Mucosa of rectum (tissue), 2 donors: ENCODE measurements around the gene SEMA4D.

Experiments used
- H3K27ac ChIP-seq, 2 donors: one replicate each; pipeline ENCODE4 v1.7.0; 2013; ENCODE audit warnings: inconsistent platforms in 2 of 2, low read depth in 2 of 2, low read length in 2 of 2
- H3K27me3 ChIP-seq, 2 donors: one replicate each; pipeline ENCODE4 v1.7.0; 2013; ENCODE audit warnings: low read length in 2 of 2; ENCODE audit not compliant: control insufficient read depth in 2 of 2, insufficient read depth in 2 of 2
- H3K36me3 ChIP-seq, 2 donors: one replicate each; pipeline ENCODE4 v1.7.0; 2013; ENCODE audit warnings: low read length in 2 of 2; ENCODE audit not compliant: control insufficient read depth in 2 of 2, insufficient read depth in 2 of 2
- H3K4me1 ChIP-seq, 2 donors: one replicate each; pipeline ENCODE4 v1.7.0; 2013; ENCODE audit warnings: low read length in 2 of 2, mild to moderate bottlenecking in 1 of 2; ENCODE audit not compliant: control insufficient read depth in 2 of 2, insufficient read depth in 2 of 2
- H3K4me3 ChIP-seq, 2 donors: one replicate each; pipeline ENCODE4 v1.7.0; 2013; ENCODE audit warnings: low read length in 2 of 2
- H3K9ac ChIP-seq, 2 donors: one replicate each; pipeline ENCODE4 v1.7.0; 2013; ENCODE audit warnings: low read length in 2 of 2, low read depth in 1 of 2, mild to moderate bottlenecking in 1 of 2
- H3K9me3 ChIP-seq, 2 donors: one replicate each; pipeline ENCODE4 v1.7.0; 2013; ENCODE audit warnings: low read length in 2 of 2; ENCODE audit not compliant: control insufficient read depth in 2 of 2
- donor health status: healthy.
- donor health status: Normal muscosa, but diverticular disease.

SEMA4D gene

GRCh38 chr9:89497978-89498851 is at the start of gene SEMA4D:
Gene SEMA4D (minus strand): TSS chr9:89498113. CDS start chr9:89405456, 92,657 bp downstream.
- Histone ChIP-seq H3K4me3 (peak within 1 kb of the TSS; percentile 69 to 80), H3K27ac (peak within 1 kb of the TSS; percentile 38 to 78), H3K9me3 (no peaks in the 10 kb centered on the region), H3K27me3 (no peaks in the 10 kb centered on the region), H3K9ac (peak within 1 kb of the TSS; percentile 72), H3K36me3 (no peaks in the 10 kb centered on the region), H3K4me1 (peaks cover 10 to 33% of the 10 kb centered on the region in 2 donors)

GRCh38 chr9:89547000-89547399 is 49.1 kb upstream of the SEMA4D start:
- no peak overlapping the region for H3K4me3 ChIP-seq
- H3K27me3 ChIP-seq, result no peaks in the 10 kb centered on the region
- H3K4me1 ChIP-seq, result no peaks in the 10 kb centered on the region
- H3K9ac ChIP-seq, result no peak overlapping the region
- H3K27ac ChIP-seq, result no peak overlapping the region
- H3K36me3 ChIP-seq, result no peaks in the 10 kb centered on the region
- peaks cover 0 to 2% of the 10 kb centered on the region in 2 donors for H3K9me3 ChIP-seq

- no peaks in the 10 kb centered on the region for H3K4me1 ChIP-seq
- H3K4me3 ChIP-seq, result no peak overlapping the region
Observed at GRCh38 chr9:89544279-89544661, 46.4 kb upstream of the SEMA4D start.

GRCh38 chr9:89543621-89544278 is 45.8 kb upstream of the SEMA4D start:
- Histone ChIP-seq H3K27me3 (no peaks in the 10 kb centered on the region), H3K4me3 (no peak overlapping the region), H3K27ac (no peak overlapping the region), H3K36me3 (no peaks in the 10 kb centered on the region), H3K4me1 (no peaks in the 10 kb centered on the region), H3K9me3 (peaks cover 0 to 2% of the 10 kb centered on the region in 2 donors), H3K9ac (no peak overlapping the region)

More at GRCh38 chr9:89544279-89544661, 46.4 kb upstream of the SEMA4D start:
- Histone ChIP-seq H3K27ac (no peak overlapping the region), H3K9me3 (peaks cover 0 to 2% of the 10 kb centered on the region in 2 donors), H3K27me3 (no peaks in the 10 kb centered on the region), H3K36me3 (no peaks in the 10 kb centered on the region), H3K9ac (no peak overlapping the region)

GRCh38 chr9:89543111-89543510 is 45.2 kb upstream of the SEMA4D start:
- Histone ChIP-seq H3K4me3 (no peak overlapping the region), H3K9ac (no peak overlapping the region), H3K27ac (no peak overlapping the region)

GRCh38 chr9:89542401-89543021 is 44.6 kb upstream of the SEMA4D start:
- Histone ChIP-seq H3K36me3 (no peaks in the 10 kb centered on the region), H3K9ac (no peak overlapping the region), H3K9me3 (peaks cover 0 to 2% of the 10 kb centered on the region in 2 donors), H3K4me3 (no peak overlapping the region), H3K27me3 (no peaks in the 10 kb centered on the region), H3K27ac (no peak overlapping the region), H3K4me1 (peaks cover 0 to 3% of the 10 kb centered on the region in 2 donors)

More at GRCh38 chr9:89543111-89543510, 45.2 kb upstream of the SEMA4D start:
- no peaks in the 10 kb centered on the region for H3K27me3 ChIP-seq
- H3K36me3 ChIP-seq, result no peaks in the 10 kb centered on the region
- peaks cover 0 to 2% of the 10 kb centered on the region in 2 donors for H3K9me3 ChIP-seq
- no peaks in the 10 kb centered on the region for H3K4me1 ChIP-seq

- no peaks in the 10 kb centered on the region for H3K36me3 ChIP-seq
- no peak overlapping the region for H3K9ac ChIP-seq
- no peak overlapping the region for H3K4me3 ChIP-seq
- peaks cover 0 to 2% of the 10 kb centered on the region in 2 donors for H3K9me3 ChIP-seq
- peaks cover 0 to 3% of the 10 kb centered on the region in 2 donors for H3K4me1 ChIP-seq
- no peak overlapping the region for H3K27ac ChIP-seq
- no peaks in the 10 kb centered on the region for H3K27me3 ChIP-seq
Observed at GRCh38 chr9:89541798-89542197, 43.9 kb upstream of the SEMA4D start.

GRCh38 chr9:89539374-89539773 is 41.5 kb upstream of the SEMA4D start:
- Histone ChIP-seq H3K4me3 (no peak overlapping the region), H3K4me1 (peaks cover 0 to 9% of the 10 kb centered on the region in 2 donors), H3K27me3 (no peaks in the 10 kb centered on the region)

GRCh38 chr9:89538871-89539270 is 41.0 kb upstream of the SEMA4D start:
- Histone ChIP-seq H3K9ac (no peak overlapping the region), H3K4me1 (peaks cover 0 to 9% of the 10 kb centered on the region in 2 donors), H3K4me3 (no peak overlapping the region), H3K27ac (no peak overlapping the region), H3K36me3 (no peaks in the 10 kb centered on the region), H3K9me3 (no peaks in the 10 kb centered on the region), H3K27me3 (no peaks in the 10 kb centered on the region)

More at GRCh38 chr9:89539374-89539773, 41.5 kb upstream of the SEMA4D start:
- no peak overlapping the region for H3K27ac ChIP-seq
- no peaks in the 10 kb centered on the region for H3K36me3 ChIP-seq
- no peaks in the 10 kb centered on the region for H3K9me3 ChIP-seq
- H3K9ac ChIP-seq, result no peak overlapping the region

GRCh38 chr9:89537166-89537565 is 39.3 kb upstream of the SEMA4D start:
- no peak overlapping the region for H3K9ac ChIP-seq
- no peak overlapping the region for H3K4me3 ChIP-seq
- H3K36me3 ChIP-seq, result no peaks in the 10 kb centered on the region
- no peaks in the 10 kb centered on the region for H3K9me3 ChIP-seq
- peak overlapping the region; percentile 22 to 59 for H3K27ac ChIP-seq
- peaks cover 0 to 9% of the 10 kb centered on the region in 2 donors for H3K4me1 ChIP-seq
- no peaks in the 10 kb centered on the region for H3K27me3 ChIP-seq
